IMR-90 (cell line): ENCODE data around the gene NHSL2. TPM values are rescaled to one million over a fixed set of nuclear protein-coding genes. Genes with fewer than 3 reads are reported as not detected.

Experiments
- ATAC-seq: fragments of 200-7000 bp; cut with Tn5 transposase; 2 replicates; pipeline ENCODE4 v1.9.1; 2020; ENCODE audit warnings: low read depth, mild to moderate bottlenecking, moderate library complexity
- BruUV-seq: library from RNA; stranded (reverse); fragments of 400-500 nt; replicated peaks from 2 replicates; lab custom pipeline; 2021; lab: Mats Ljungman, UMichigan
- CTCF ChIA-PET: fragments of 300-600 bp; formaldehyde crosslinking; extraction: SDS; loops from one replicate; lab custom pipeline; 2021; ENCODE audit warnings: antibody characterized with exemption; lab: Yijun Ruan, JAX
- POLR2A ChIA-PET: fragments of 300-600 bp; sonication (Branson Sonifier 250); formaldehyde crosslinking; loops from one replicate; lab custom pipeline; 2022; ENCODE audit warnings: antibody characterized with exemption; ENCODE audit not compliant: unreplicated experiment; lab: Charles Lee
- DNase-seq: peaks from one replicate; pipeline ENCODE4 v3.0.0; 2013
- H2AFZ ChIP-seq: replicated peaks from 2 replicates; pipeline ENCODE3; 2013; ENCODE audit warnings: low read length, mild to moderate bottlenecking; ENCODE audit not compliant: poor library complexity
- H2AK5ac ChIP-seq: 2 replicates; pipeline ENCODE4 v1.6.1; 2013; ENCODE audit warnings: low read depth, low read length, inconsistent platforms
- H2AK9ac ChIP-seq: replicated peaks from 2 replicates; pipeline ENCODE3; 2013; ENCODE audit warnings: mild to moderate bottlenecking, low read depth, low read length, moderate library complexity; ENCODE audit not compliant: poor library complexity
- H2BK120ac ChIP-seq: 2 replicates; pipeline ENCODE4 v1.6.1; 2013; ENCODE audit warnings: low read depth, low read length, inconsistent platforms
- H2BK15ac ChIP-seq: 3 replicates; pipeline ENCODE4 v1.6.1; 2013; ENCODE audit warnings: low read depth, low read length, inconsistent platforms
- H2BK20ac ChIP-seq: 2 replicates; pipeline ENCODE4 v1.6.1; 2013; ENCODE audit warnings: low read depth, mild to moderate bottlenecking, inconsistent platforms, low read length, moderate library complexity
- H2BK5ac ChIP-seq: 2 replicates; pipeline ENCODE4 v1.6.1; 2013; ENCODE audit warnings: mild to moderate bottlenecking, low read depth, low read length, inconsistent platforms; ENCODE audit not compliant: poor library complexity, severe bottlenecking
- H3K14ac ChIP-seq: replicated peaks from 2 replicates; pipeline ENCODE4 v1.6.1; 2013; ENCODE audit warnings: low read depth, low read length, inconsistent platforms
- H3K18ac ChIP-seq: 2 replicates; pipeline ENCODE4 v1.6.1; 2013; ENCODE audit warnings: low read depth, low read length, control low read depth
- H3K23ac ChIP-seq: 2 replicates; pipeline ENCODE4 v1.6.1; 2013; ENCODE audit warnings: low read depth, low read length, inconsistent platforms
- H3K27ac ChIP-seq: 2 replicates; pipeline ENCODE4 v1.5.1; 2013; ENCODE audit warnings: mild to moderate bottlenecking, control low read depth, low read length; ENCODE audit not compliant: insufficient read depth
- H3K27me3 ChIP-seq: 2 replicates; pipeline ENCODE4 v1.6.1; 2013; ENCODE audit warnings: low read length; ENCODE audit not compliant: control insufficient read depth, insufficient read depth
- H3K36me3 ChIP-seq: 2 replicates; pipeline ENCODE4 v1.6.1; 2013; ENCODE audit warnings: low read length, mixed read lengths; ENCODE audit not compliant: control insufficient read depth, insufficient read depth
- H3K4ac ChIP-seq: 2 replicates; pipeline ENCODE4 v1.6.1; 2013; ENCODE audit warnings: low read depth, low read length, inconsistent platforms
- H3K4me1 ChIP-seq: 2 replicates; pipeline ENCODE4 v1.6.1; 2013; ENCODE audit warnings: low read length, mixed read lengths; ENCODE audit not compliant: control insufficient read depth, insufficient read depth
- H3K4me2 ChIP-seq: 2 replicates; pipeline ENCODE4 v1.6.1; 2013; ENCODE audit warnings: low read depth, mild to moderate bottlenecking, control low read depth, low read length, moderate library complexity
- H3K4me3 ChIP-seq: 2 replicates; pipeline ENCODE4 v1.5.1; 2013; ENCODE audit warnings: low read depth, mild to moderate bottlenecking, control low read depth, low read length, moderate library complexity; ENCODE audit not compliant: insufficient read depth
- H3K56ac ChIP-seq: 2 replicates; pipeline ENCODE4 v1.6.1; 2013; ENCODE audit warnings: low read length, inconsistent platforms; ENCODE audit not compliant: insufficient read depth; ENCODE audit errors: extremely low read depth
- H3K79me1 ChIP-seq, 2 experiments: 2 replicates each; pipeline ENCODE4 v1.6.1; 2013; ENCODE audit warnings: low read length in 2 of 2, inconsistent platforms in 1 of 2, low read depth in 1 of 2
- H3K9ac ChIP-seq: 2 replicates; pipeline ENCODE4 v1.6.1; 2013; ENCODE audit warnings: low read depth, low read length, control low read depth
- H3K9me1 ChIP-seq: 2 replicates; pipeline ENCODE4 v1.6.1; 2013; ENCODE audit warnings: low read length, inconsistent platforms; ENCODE audit not compliant: insufficient read depth
- H3K9me3 ChIP-seq: 2 replicates; pipeline ENCODE4 v1.6.1; 2013; ENCODE audit warnings: low read length; ENCODE audit not compliant: control insufficient read depth, insufficient read depth
- H4K20me1 ChIP-seq: 2 replicates; pipeline ENCODE4 v1.6.1; 2013; ENCODE audit warnings: low read length, inconsistent platforms; ENCODE audit not compliant: insufficient read depth
- H4K5ac ChIP-seq: 2 replicates; pipeline ENCODE4 v1.6.1; 2013; ENCODE audit warnings: mild to moderate bottlenecking, low read depth, low read length, control low read depth
- H4K8ac ChIP-seq, 2 experiments: 2 replicates each; pipeline ENCODE4 v1.6.1; 2013; ENCODE audit warnings: low read depth in 2 of 2, low read length in 2 of 2, control low read depth in 1 of 2, inconsistent platforms in 1 of 2
- H4K91ac ChIP-seq: 2 replicates; pipeline ENCODE4 v1.6.1; 2013; ENCODE audit warnings: low read depth, low read length, inconsistent platforms; ENCODE audit not compliant: insufficient read depth
- MAFK ChIP-seq: IDR thresholded peaks from 2 replicates; pipeline ENCODE4 v1.6.1; 2012; ENCODE audit warnings: low read depth, low read length, improper control_type of control experiment
- MAZ ChIP-seq: IDR thresholded peaks from 2 replicates; pipeline ENCODE4 v1.6.1; 2012; ENCODE audit warnings: low read depth, mild to moderate bottlenecking, low read length, improper control_type of control experiment, moderate library complexity, borderline replicate concordance
- WGBS, 2 experiments: methylation state at CpG; one replicate each; pipeline versions ENCODE4 v1.1.5 to v1.1.7; 2013; ENCODE audit warnings: missing lambda C conversion rate in 2 of 2; ENCODE audit not compliant: insufficient read length in 1 of 2; ENCODE audit errors: extremely low coverage in 2 of 2; 5-methylcytosine and 5-hydroxymethylcytosine counted together
- dilution Hi-C: fragments of 300-500 bp; cut with HindIII; formaldehyde crosslinking; loops from one replicate; pipeline ENCODE4 v1.14.3; 2018; ENCODE audit warnings: low sequenced_read_pairs; ENCODE audit not compliant: unreplicated experiment
- in situ Hi-C: fragments of 300-500 bp; cut with MboI; formaldehyde crosslinking; loops from 3 replicates; pipeline ENCODE4 v1.14.3; 2019; ENCODE audit warnings: low sequenced_read_pairs, inconsistent platforms, mixed read lengths
- intact Hi-C: fragments of 100-400 bp; cut with micrococcal nuclease; formaldehyde crosslinking; loops from 2 replicates; pipeline ENCODE4 v1.10.0; 2022
- polyA plus RNA-seq, 3 experiments: library from polyadenylated mRNA; depleted of rRNA; stranded (reverse); fragments of >200 nt; gene quantifications; 2 replicates each; pipeline ENCODE4 v1.2.3, GENCODE V29; 2012; ENCODE audit warnings: low replicate concordance in 1 of 3
- total RNA-seq: library from RNA; depleted of rRNA; stranded (reverse); fragments of >200 nt; gene quantifications from 2 replicates; pipeline ENCODE4 v1.2.3, GENCODE V29; 2012

The NHSL2 gene
- total and polyA plus RNA-seq, 2 of the 4 experiments (the other 2 are of a cell fraction), result 0.72 to 0.75 TPM

DNA sequence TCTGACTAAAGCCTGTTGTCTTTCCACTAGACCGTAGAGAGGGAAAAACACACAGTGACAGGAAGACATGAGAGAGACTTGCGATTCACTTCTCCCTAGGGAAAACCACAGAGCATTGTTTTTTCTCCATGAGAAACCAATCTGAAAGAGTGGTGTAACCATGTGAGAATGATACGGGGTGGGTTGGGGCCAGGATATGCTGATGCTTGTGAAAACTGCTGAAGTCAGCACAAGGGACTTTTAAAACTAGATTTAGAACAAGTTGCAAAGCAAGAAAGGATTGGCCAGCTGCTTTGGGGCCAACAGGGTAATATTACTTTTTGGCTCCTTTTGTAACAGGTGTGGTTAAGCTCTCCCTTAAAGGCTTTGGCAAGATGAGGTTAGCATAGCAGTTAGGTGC lies 66.1 kb downstream of the NHSL2 start:
- no peak overlapping the region for H2BK15ac ChIP-seq
- H3K4ac ChIP-seq, result no peak overlapping the region
- H4K20me1 ChIP-seq, result no peaks in the 10 kb centered on the region
- H3K9me1 ChIP-seq, result no peaks in the 10 kb centered on the region
- no peak overlapping the region for H3K4me2 ChIP-seq
- no peak overlapping the region for H4K8ac ChIP-seq
- H2BK5ac ChIP-seq, result no peak overlapping the region
- in situ Hi-C loops (no loop called here), intact Hi-C loops (no loop called here), dilution Hi-C loops (no loop called here)
- no peak overlapping the region for H2AFZ ChIP-seq
- no peak overlapping the region for H4K5ac ChIP-seq
- no peak overlapping the region for H3K14ac ChIP-seq
- H3K27me3 ChIP-seq, result peaks cover 37% of the 10 kb centered on the region
- H3K23ac ChIP-seq, result no peak overlapping the region
- no peak for ATAC-seq
- H3K9me3 ChIP-seq, result peaks cover 1% of the 10 kb centered on the region; the same call in 1 of the 2 replicates
- TF ChIP-seq MAZ (no peak), MAFK (peak; percentile 87)
- CTCF ChIA-PET, result no interaction called here
- H3K4me1 ChIP-seq, result no peaks in the 10 kb centered on the region
- no peak overlapping the region for H4K91ac ChIP-seq
- DNase-seq, result no peak
- H3K27ac ChIP-seq, result no peak overlapping the region
- no peak overlapping the region for H2BK20ac ChIP-seq
- H3K18ac ChIP-seq, result no peak overlapping the region
- no peak overlapping the region for H2AK9ac ChIP-seq
- no peak overlapping the region for H3K9ac ChIP-seq
- H2BK120ac ChIP-seq, result no peak overlapping the region
- H3K36me3 ChIP-seq, result no peaks in the 10 kb centered on the region
- no CpG with 5 or more reads among the region's 3 CpGs for WGBS, 2 experiments
- H2AK5ac ChIP-seq, result no peak overlapping the region
- H3K4me3 ChIP-seq, result no peak overlapping the region
- H3K79me1 ChIP-seq, result no peaks in the 10 kb centered on the region
- BruUV-seq, result no TSS peak
- POLR2A ChIA-PET, result no interaction called here
- no peak overlapping the region for H3K56ac ChIP-seq
